Right ventricle myocardium inferior (tissue), 1 donor: ENCODE measurements around the gene MAMDC2. TPM values are rescaled to one million over a fixed set of nuclear protein-coding genes. Genes with fewer than 3 reads are reported as not detected.

ENCODE experiments used
- ATAC-seq: fragments of 200-7000 bp; cut with Tn5 transposase; one replicate; pipeline ENCODE4 v1.9.1; 2020; ENCODE audit warnings: mild to moderate bottlenecking, moderate library complexity
- DNase-seq: peaks from one replicate; pipeline ENCODE4 v3.0.0; 2021; ENCODE audit errors: missing footprints
- intact Hi-C: fragments of 100-400 bp; cut with DNase I; formaldehyde crosslinking; loops from one replicate; pipeline ENCODE4 v1.11.0; 2022
- total RNA-seq: library from RNA; stranded (reverse); fragmentation: NEBNext Ultra II Directional; extraction: Animal tissue kit (Norgen Biotek cat#: 25700); gene quantifications from one replicate; pipeline ENCODE4 v1.2.1, GENCODE V29; 2021
- donor health status: DM: no; HTN: yes; CAD: no; lungs with severe emphysema.

Gene MAMDC2
- total RNA-seq, 1 donor from 2014 or later = 10.8 TPM

DNA sequence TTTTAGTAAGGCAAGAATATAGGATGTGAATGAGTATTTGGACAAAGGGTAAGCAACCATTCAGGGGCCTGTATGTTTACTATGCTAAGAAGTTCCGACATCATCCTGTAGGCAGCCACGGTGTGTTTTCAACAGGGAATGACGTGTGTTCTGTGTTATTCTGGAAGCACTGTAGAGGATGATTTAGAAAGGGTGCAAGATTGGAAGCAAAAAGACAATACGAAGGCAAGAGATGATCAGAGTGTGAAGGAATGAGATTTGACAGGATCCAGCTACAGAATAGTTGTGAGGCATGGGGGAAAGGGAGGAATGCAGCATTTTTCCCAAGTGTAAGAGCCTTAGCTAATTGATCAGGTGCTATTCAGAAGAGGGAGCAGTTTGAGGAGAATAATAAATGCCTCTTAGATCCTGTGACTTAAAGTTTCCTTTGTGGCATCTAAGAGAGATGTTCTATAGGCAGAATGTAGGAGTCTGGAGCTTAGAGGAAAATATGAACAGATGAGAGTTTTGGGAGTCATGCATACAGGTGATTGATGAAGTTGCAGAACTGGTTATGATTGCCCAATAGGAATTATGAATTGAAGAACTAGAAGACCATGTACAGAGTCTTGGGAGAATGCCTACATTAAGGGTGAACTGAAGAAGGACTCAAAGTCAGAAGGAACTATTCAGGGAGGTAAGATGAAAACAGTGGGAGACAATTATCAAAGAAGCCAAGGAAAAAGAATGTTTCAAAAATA lies 217.7 kb downstream of the MAMDC2 start:
- DNase-seq = no peak
- no peak for ATAC-seq
- intact Hi-C loops = no loop called here

DNA sequence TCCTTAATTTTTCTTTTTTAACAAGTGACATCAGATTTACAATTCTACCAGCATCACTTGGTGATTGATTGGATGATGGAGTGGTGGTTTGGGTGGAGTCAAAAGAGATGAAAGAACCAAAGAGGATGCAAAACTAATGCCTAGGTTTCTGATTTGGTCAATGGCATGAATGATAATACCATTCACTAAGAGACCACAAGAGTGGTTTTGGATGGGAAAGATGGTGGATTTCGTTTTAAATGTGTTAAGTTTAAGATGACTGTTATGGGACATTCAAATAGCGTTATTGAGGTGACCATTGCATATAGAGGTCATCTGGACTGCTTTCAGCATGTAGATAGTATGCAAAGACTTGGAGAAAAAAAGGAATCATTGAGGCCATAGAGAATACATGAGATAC lies 218.7 kb downstream of the MAMDC2 start:
- intact Hi-C loops = no loop called here
- ATAC-seq = no peak
- DNase-seq = no peak

DNA sequence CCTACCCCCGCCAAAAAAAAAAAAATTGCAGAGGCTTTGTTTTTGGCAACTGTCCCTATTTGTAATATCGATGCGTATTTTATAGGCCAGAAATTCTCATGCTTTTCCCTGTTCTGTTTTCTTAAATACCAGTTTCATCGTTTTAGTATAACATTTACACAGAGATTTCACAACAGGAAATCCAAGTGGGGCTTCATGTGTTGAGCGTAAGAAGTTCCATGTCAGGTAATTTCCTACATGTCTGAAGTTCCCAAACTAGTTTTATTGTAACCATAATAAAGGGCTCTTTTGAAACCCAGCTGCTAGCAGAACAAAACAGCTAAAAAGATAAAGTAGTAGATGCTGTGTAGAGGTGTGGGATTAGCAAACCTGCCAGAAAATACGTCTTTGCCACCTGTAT lies 219.3 kb downstream of the MAMDC2 start:
- intact Hi-C loops = no loop called here
- ATAC-seq (no peak), DNase-seq (no peak)

GRCh38 chr9:70263421-70263820 lies 219.8 kb downstream of the MAMDC2 start:
- DNase-seq (no peak), ATAC-seq (no peak)
- intact Hi-C loops = no loop called here

Other genes starting within 250 kb of the MAMDC2 start
- 0.43 TPM for gene CFAP95, start 223.0 kb upstream of the MAMDC2 start, total RNA-seq
- gene SMC5, start 215.1 kb downstream of the MAMDC2 start, total RNA-seq = 10.0 TPM